ENCODE data around the gene SCGB1D2. TPM values are rescaled to one million over a fixed set of nuclear protein-coding genes. Genes with fewer than 3 reads are reported as not detected.

Gene SCGB1D2
- polyA plus RNA-seq, 3 donors from 2014 or later, result not detected

GRCh38 chr11:62269654-62270278 lies 27.7 kb downstream of the SCGB1D2 start, which contains the start of gene SCGB2A2:
Gene SCGB2A2 (plus strand): TSS chr11:62270158. CDS start chr11:62270217, 59 bp downstream.
- no peaks in the 10 kb centered on the region for H3K9me3 Mint-ChIP-seq
- DNase-seq, result no peak
- no peak within 1 kb of the TSS for H3K4me3 Mint-ChIP-seq
- no peak within 1 kb of the TSS for H3K27ac Mint-ChIP-seq
- no peaks in the 10 kb centered on the region for H3K4me1 Mint-ChIP-seq
- peaks cover 2 to 5% (median 4%) of the 10 kb centered on the region in 3 donors for H3K27me3 Mint-ChIP-seq (ENCODE audit: low read depth in 3 of 3)
- no peaks in the 10 kb centered on the region for H3K36me3 Mint-ChIP-seq

GRCh38 chr11:62273284-62273683 lies 31.2 kb downstream of the SCGB1D2 start:
- no peak for DNase-seq
- H3K9me3 Mint-ChIP-seq, result no peaks in the 10 kb centered on the region
- no peaks in the 10 kb centered on the region for H3K36me3 Mint-ChIP-seq
- H3K27ac Mint-ChIP-seq, result no peak overlapping the region
- no peaks in the 10 kb centered on the region for H3K4me1 Mint-ChIP-seq
- H3K4me3 Mint-ChIP-seq, result no peak overlapping the region
- H3K27me3 Mint-ChIP-seq (ENCODE audit: low read depth in 3 of 3), result peaks cover 2 to 4% (median 2%) of the 10 kb centered on the region in 3 donors

- H3K27me3 Mint-ChIP-seq (ENCODE audit: low read depth in 3 of 3), result peaks cover 2% of the 10 kb centered on the region in 3 donors
- H3K4me3 Mint-ChIP-seq, result no peak overlapping the region
- H3K4me1 Mint-ChIP-seq, result no peaks in the 10 kb centered on the region
- H3K27ac Mint-ChIP-seq, result no peak overlapping the region
- no peaks in the 10 kb centered on the region for H3K36me3 Mint-ChIP-seq
- no peaks in the 10 kb centered on the region for H3K9me3 Mint-ChIP-seq
- DNase-seq, result no peak
These were observed 31.8 kb downstream of the SCGB1D2 start for GRCh38 chr11:62273789-62274275.

DNA sequence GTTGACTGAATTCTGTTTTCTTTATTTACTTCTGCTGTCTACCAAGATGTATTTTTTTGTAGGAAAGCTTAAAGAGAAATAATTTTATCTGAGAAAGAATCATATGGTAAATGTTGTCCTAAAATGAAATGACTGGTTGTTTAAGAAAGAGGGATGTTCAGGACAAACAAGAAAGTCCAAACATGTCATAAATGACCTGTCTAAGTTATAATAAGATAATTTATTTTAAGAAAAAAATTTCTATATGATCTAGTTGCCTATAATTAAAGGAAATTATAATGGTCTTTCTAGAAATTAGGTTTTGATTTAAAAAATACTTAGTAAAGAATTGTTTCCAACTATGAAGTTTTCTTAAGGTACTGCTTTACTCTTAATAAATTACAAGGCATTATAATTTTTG lies 38.4 kb downstream of the SCGB1D2 start:
- H3K4me3 Mint-ChIP-seq, result no peak overlapping the region
- no peak for DNase-seq
- no peaks in the 10 kb centered on the region for H3K4me1 Mint-ChIP-seq
- H3K36me3 Mint-ChIP-seq, result no peaks in the 10 kb centered on the region
- H3K27me3 Mint-ChIP-seq (ENCODE audit: low read depth in 3 of 3), result no peaks in the 10 kb centered on the region
- no peak overlapping the region for H3K27ac Mint-ChIP-seq
- no peaks in the 10 kb centered on the region for H3K9me3 Mint-ChIP-seq

Other genes starting within 250 kb of the SCGB1D2 start
- 1 to 10 TPM; 1.9 to 3.1 (median 2.7) TPM for gene INCENP, start 118.2 kb upstream of the SCGB1D2 start, polyA plus RNA-seq
- gene SCGB1D1, start 52.0 kb upstream of the SCGB1D2 start, polyA plus RNA-seq, result not detected
- not detected for gene SCGB2A1, start 33.6 kb upstream of the SCGB1D2 start, polyA plus RNA-seq
- not detected for gene SCGB2A2, start 27.9 kb downstream of the SCGB1D2 start, polyA plus RNA-seq
- gene SCGB1D4, start 56.8 kb downstream of the SCGB1D2 start, polyA plus RNA-seq, result not detected
- gene ASRGL1, start 95.2 kb downstream of the SCGB1D2 start, polyA plus RNA-seq, result 10 to 100 TPM in 1 of 3 donors, 1 to 10 TPM in 2; 3.2 to 11.2 (median 8.1) TPM
- not detected for gene SCGB1A1, start 176.8 kb downstream of the SCGB1D2 start, polyA plus RNA-seq

All from immature natural killer cell (primary cell).